Measurements from ENCODE around the gene CHST11.

Gene CHST11

GRCh38 chr12:104456417-104456949 is at the start of gene CHST11:
Gene CHST11, plus strand, starts transcription at chr12:104456948.
- peak; percentile 60 for DNase-seq

GRCh38 chr12:104407438-104407837 is 49.3 kb upstream of the CHST11 start:
- no peak for DNase-seq

- no peak for DNase-seq
Observed at GRCh38 chr12:104407922-104408321, 48.8 kb upstream of the CHST11 start.

GRCh38 chr12:104410326-104410725 is 46.4 kb upstream of the CHST11 start:
- DNase-seq, result no peak

GRCh38 chr12:104410786-104411185 is 46.0 kb upstream of the CHST11 start:
- no peak for DNase-seq

GRCh38 chr12:104411826-104412641 is 44.7 kb upstream of the CHST11 start:
- DNase-seq, result no peak

GRCh38 chr12:104412681-104413080 is 44.1 kb upstream of the CHST11 start:
- no peak for DNase-seq

- no peak for DNase-seq
Observed at GRCh38 chr12:104413330-104413729, 43.4 kb upstream of the CHST11 start.

GRCh38 chr12:104414581-104415341 is 42.0 kb upstream of the CHST11 start:
- peak; percentile 28 for DNase-seq

GRCh38 chr12:104415342-104415980 is 41.3 kb upstream of the CHST11 start:
- no peak for DNase-seq

- DNase-seq, result no peak
Observed at GRCh38 chr12:104416136-104416535, 40.6 kb upstream of the CHST11 start.

- no peak for DNase-seq
Observed at GRCh38 chr12:104416585-104416984, 40.2 kb upstream of the CHST11 start.

- DNase-seq, result no peak
Observed at GRCh38 chr12:104419717-104420116, 37.0 kb upstream of the CHST11 start.

- no peak for DNase-seq
Observed at GRCh38 chr12:104420868-104421267, 35.9 kb upstream of the CHST11 start.

- DNase-seq, result no peak
Observed at GRCh38 chr12:104421343-104421742, 35.4 kb upstream of the CHST11 start.

GRCh38 chr12:104422441-104422840 is 34.3 kb upstream of the CHST11 start:
- no peak for DNase-seq

- DNase-seq, result no peak
Observed at GRCh38 chr12:104423273-104423672, 33.5 kb upstream of the CHST11 start.

- DNase-seq, result no peak
Observed at GRCh38 chr12:104423809-104424208, 32.9 kb upstream of the CHST11 start.

- DNase-seq, result no peak
Observed at GRCh38 chr12:104424955-104425354, 31.8 kb upstream of the CHST11 start.

GRCh38 chr12:104425614-104426013 is 31.1 kb upstream of the CHST11 start:
- DNase-seq, result no peak

GRCh38 chr12:104426926-104427546 is 29.7 kb upstream of the CHST11 start:
- no peak for DNase-seq

- no peak for DNase-seq
Observed at GRCh38 chr12:104427547-104427938, 29.2 kb upstream of the CHST11 start.

GRCh38 chr12:104433061-104433460 is 23.7 kb upstream of the CHST11 start:
- DNase-seq, result no peak
